ENCODE measurements around the gene MAGEB17.
"Not testable (repeated sequence)": the region's sequence is repeated elsewhere in the genome, so short reads cannot be mapped to it uniquely, and the experiment has no call there.

MAGEB17 gene

DNA sequence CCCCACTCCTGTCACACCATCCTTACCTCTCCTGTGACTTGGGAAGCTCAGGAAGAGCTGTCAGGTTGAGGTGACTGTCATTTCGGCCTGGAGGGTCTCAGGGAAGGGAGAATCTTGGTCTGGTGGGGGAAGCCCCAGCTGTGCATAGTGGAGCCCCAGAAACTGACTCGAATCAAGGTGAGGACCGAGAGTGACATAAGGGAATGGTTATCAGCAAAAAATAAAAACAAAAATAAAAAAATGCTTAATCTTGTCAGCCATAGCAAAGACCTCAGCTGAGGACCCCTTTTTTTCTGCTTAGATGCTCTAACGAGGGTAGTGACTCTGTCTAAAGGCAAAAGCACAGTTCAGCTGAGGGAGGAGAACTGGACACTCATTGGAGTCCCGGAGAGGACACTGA is at the start of gene MAGEB17:
MAGEB17 (plus strand) TSS at position 301 of the 400 bp plus-strand sequence. CDS start 2,902 bp downstream, outside the sequence.
- DNase-seq = no peak

DNA sequence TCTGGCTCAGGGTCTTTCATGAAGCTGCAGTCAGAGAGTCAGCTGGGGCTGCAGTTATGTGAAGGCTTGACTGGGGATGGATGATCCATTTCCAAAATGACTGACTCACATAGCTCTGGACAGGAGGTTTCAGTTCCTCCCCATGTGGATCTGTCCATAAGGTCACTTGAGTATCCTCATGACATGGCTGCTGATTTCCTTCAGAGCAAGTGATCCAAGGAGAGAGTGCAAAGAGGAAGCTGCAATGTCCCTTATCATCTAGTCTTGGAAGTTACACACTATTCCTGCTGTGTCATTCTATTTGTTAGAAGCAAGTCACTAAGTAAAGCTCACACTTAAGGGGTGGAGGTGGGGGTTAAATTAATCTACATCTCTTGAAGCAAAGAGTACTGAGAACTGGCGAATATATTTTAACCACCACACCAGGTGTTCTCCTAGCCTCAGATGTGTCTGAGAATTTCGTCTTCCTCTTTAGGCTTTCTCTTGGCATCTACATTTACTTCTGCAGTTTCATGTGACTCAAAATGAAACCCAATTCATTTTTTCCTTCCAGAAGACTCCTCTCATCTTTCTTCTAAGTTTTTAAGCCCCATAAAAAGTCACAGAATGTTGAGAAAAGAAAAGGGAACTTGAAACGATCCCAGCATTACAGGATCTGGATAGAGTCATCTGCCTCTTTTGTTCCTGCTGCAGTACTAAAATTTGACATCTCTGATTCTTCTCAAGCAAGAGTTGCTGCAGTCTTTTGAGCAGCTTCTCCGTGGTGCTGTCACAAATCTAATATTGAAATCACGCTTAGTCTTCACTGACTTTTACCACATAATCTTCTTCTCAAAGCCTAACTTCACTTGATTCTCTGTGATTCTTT is 47.7 kb upstream of the MAGEB17 start:
- no peak for DNase-seq

GRCh38 chrX:16120431-16120830 is 46.9 kb upstream of the MAGEB17 start:
- no peak for DNase-seq

DNA sequence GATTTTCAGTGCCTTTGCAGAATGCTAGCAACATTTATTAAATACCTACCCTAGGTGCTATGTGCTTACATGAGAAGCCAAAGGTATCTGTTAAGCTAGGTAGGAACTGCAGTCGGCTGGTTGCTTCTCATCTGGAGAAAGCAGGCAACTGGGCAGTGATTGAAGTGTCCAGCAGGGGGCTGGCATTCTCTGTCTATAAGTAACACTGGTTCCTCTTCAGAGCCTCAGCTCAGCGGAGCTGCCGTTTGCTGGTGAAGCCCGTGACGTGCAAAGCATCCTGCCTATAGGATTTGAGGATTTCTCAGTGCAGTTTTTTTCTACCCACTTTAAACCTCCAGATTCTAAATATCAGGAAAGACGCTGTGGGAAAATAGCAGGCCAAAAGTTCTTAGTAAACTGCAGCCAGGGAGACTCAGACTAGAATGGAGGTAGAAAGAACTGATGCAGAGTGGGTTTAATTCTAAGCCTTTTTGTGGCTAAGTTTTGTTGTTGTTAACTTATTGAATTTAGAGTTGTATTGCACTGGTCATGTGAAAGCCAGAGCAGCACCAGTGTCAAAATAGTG is 44.0 kb upstream of the MAGEB17 start, which contains the start of gene GRPR:
GRPR (plus strand) TSS at position 344 of the 565 bp plus-strand sequence. CDS start 389 bp downstream, outside the sequence.
- peak; percentile 89 for DNase-seq

- no peak for DNase-seq
Measured at GRCh38 chrX:16124201-16124600, 43.1 kb upstream of the MAGEB17 start.

- DNase-seq = no peak
Measured at GRCh38 chrX:16125520-16126149, 41.6 kb upstream of the MAGEB17 start.

DNA sequence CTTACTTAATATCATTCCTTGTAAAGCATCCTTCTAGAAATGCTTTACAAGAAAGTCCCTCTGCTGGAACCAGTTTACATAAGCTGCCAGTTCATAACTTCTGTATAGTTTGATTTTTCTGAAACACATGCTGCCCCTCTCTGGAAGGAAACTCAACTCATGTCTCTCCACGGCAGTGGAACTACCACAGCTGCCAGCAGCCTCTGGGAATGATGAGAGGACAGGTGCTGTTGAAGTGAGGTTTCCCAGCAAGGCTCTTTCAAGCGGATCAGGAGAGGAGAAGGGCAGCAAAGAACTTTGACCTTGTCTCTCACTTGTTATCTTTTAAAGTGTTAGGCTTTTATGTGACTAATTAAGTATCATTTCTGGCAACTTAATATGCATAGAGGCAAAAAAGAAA is 36.6 kb upstream of the MAGEB17 start:
- DNase-seq = no peak

GRCh38 chrX:16134936-16135335 is 32.3 kb upstream of the MAGEB17 start:
- no peak for DNase-seq

- no peak for DNase-seq
Measured at GRCh38 chrX:16136080-16136479, 31.2 kb upstream of the MAGEB17 start.

GRCh38 chrX:16137416-16138107 is 29.7 kb upstream of the MAGEB17 start:
- no peak for DNase-seq

DNA sequence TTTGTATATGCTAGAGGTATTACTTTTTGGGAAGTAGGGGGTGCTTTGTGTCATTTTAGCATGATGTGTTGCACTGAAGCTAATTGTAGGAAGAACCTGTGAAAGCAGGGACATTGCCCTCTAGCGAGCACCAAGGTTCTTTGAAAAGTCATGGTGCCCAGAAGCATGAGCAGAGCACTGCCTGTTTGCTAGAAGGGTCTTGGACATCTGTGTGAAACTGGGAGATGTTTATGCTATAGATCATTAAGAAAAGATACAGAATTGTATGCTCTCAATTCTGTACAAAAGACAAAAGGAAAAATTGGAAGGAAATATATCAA is 29.2 kb upstream of the MAGEB17 start:
- DNase-seq = no peak

DNA sequence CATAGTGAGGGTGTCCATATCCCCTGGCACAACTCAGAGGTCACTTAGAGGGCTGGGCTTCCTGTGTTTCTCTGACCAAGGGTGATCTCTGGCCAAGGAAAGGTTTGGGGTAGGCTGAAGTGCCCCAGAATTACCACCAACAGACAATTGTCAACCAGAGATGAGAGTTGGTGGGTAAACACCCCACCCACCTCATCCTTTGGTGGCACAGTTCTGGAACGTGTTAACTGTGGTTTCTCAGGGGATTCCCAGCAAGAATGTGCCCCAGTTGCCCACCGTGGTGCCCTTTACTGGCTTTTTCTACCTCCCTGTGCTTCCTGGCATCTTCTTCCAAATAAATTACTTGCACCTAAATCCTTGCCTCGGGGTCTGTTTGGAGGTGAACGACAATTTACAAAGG is 26.8 kb upstream of the MAGEB17 start:
- DNase-seq = no peak

GRCh38 chrX:16140983-16141382 is 26.3 kb upstream of the MAGEB17 start:
- DNase-seq = no peak

- no peak for DNase-seq
Measured at GRCh38 chrX:16141422-16142245, 25.6 kb upstream of the MAGEB17 start.

- no peak for DNase-seq
Measured at GRCh38 chrX:16142246-16142558, 25.1 kb upstream of the MAGEB17 start.

GRCh38 chrX:16143968-16144367 is 23.3 kb upstream of the MAGEB17 start:
- no peak for DNase-seq

DNA sequence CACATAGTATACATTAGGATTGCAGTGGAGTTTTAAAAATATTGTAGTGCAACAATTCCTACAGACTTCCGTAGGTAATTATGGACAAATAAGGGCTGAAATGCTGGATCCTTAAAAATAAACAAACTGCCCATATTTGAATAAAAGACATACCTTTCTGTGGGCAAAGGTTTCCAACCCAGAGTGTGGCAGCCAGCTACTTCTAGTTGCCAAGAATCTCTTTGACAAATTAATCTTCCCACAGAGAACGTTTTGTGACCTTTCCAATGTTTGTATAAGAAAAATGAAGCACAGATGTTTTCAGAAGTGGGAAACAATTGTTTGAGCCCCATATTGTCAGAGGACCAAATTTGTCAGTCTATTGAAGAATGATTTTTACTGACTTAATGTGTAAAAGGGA is 22.9 kb upstream of the MAGEB17 start:
- no peak for DNase-seq

GRCh38 chrX:16145093-16145492 is 22.2 kb upstream of the MAGEB17 start:
- not testable (repeated sequence) for DNase-seq

GRCh38 chrX:16145656-16146055 is 21.6 kb upstream of the MAGEB17 start:
- DNase-seq = no peak

DNA sequence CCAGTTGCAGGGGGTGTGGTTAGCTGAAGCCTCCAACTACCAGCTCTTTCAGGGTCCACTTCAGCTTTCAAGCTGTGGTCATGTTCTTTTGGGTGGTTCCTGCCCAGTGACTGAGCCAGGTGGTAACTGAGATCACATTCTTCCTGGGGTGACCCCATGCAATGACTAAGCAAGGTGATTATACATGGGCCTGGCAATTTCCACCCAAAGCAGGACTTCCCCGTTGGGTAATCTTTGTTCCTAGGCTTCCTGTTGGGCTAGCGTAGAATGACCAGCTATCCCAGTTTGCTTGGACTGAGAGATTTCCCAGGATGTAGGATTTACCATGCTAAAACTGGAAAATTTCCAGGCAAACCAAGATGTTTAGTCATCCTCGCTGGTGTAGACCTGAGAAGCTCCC is 18.4 kb upstream of the MAGEB17 start:
- DNase-seq = no peak

- no peak for DNase-seq
Measured at GRCh38 chrX:16155581-16156096, 11.6 kb upstream of the MAGEB17 start.

DNA sequence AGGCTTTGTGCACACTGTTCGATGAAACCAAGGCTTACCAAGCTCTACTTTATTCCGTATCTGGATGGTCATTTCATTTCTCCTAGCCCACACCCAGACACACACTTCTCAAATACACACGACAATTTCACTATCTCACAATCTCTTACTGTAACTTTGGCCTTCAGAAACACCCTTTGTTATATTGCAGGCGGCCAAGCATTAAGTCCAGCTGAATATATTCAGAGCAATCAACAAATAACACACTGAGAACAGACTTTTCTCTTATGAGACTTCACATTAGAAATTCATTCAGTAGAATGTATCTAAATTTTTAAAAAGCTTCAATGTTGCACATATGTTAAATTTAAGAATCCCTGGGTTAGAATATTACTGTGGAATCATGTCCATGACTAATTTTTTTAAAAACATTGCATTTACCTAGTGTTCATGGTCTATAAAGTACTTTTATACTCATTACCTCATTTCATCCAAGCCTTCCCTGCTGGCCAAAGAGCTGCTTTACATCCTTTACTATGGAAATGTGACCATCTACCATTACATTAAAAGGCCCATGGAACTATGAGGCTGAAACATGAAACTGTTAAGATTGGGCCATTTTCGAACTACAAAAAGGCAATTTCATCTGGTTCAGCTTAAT is 10.5 kb upstream of the MAGEB17 start:
- DNase-seq = no peak
